ENCODE measurements around the gene NR3C2.

The NR3C2 gene

GRCh38 chr4:148259841-148260240 is 182.4 kb downstream of the NR3C2 start:
- DNase-seq (ENCODE audit: low read depth) = no peak

- no peak for DNase-seq (ENCODE audit: low read depth)
These were observed 183.7 kb downstream of the NR3C2 start for GRCh38 chr4:148258535-148258934.

- DNase-seq (ENCODE audit: low read depth) = no peak
These were observed 186.9 kb downstream of the NR3C2 start for GRCh38 chr4:148255344-148255720.

- DNase-seq (ENCODE audit: low read depth) = no peak
These were observed 187.4 kb downstream of the NR3C2 start for GRCh38 chr4:148254621-148255343.

GRCh38 chr4:148253768-148254167 is 188.4 kb downstream of the NR3C2 start:
- DNase-seq (ENCODE audit: low read depth) = no peak

- DNase-seq (ENCODE audit: low read depth) = no peak
These were observed 193.4 kb downstream of the NR3C2 start for GRCh38 chr4:148248824-148249223.

GRCh38 chr4:148245015-148245414 is 197.2 kb downstream of the NR3C2 start:
- no peak for DNase-seq (ENCODE audit: low read depth)

- no peak for DNase-seq (ENCODE audit: low read depth)
These were observed 198.4 kb downstream of the NR3C2 start for GRCh38 chr4:148243837-148244236.

GRCh38 chr4:148240241-148240640 is 202.0 kb downstream of the NR3C2 start:
- DNase-seq (ENCODE audit: low read depth) = no peak

GRCh38 chr4:148239494-148239985 is 202.7 kb downstream of the NR3C2 start:
- no peak for DNase-seq (ENCODE audit: low read depth)

- DNase-seq (ENCODE audit: low read depth) = no peak
These were observed 203.3 kb downstream of the NR3C2 start for GRCh38 chr4:148238811-148239493.

GRCh38 chr4:148238086-148238485 is 204.1 kb downstream of the NR3C2 start:
- DNase-seq (ENCODE audit: low read depth) = no peak

GRCh38 chr4:148235809-148236208 is 206.4 kb downstream of the NR3C2 start:
- DNase-seq (ENCODE audit: low read depth) = no peak

GRCh38 chr4:148229798-148230197 is 212.4 kb downstream of the NR3C2 start:
- no peak for DNase-seq (ENCODE audit: low read depth)

- DNase-seq (ENCODE audit: low read depth) = no peak
These were observed 213.2 kb downstream of the NR3C2 start for GRCh38 chr4:148229028-148229427.

GRCh38 chr4:148227147-148227546 is 215.1 kb downstream of the NR3C2 start:
- no peak for DNase-seq (ENCODE audit: low read depth)

GRCh38 chr4:148226341-148226740 is 215.9 kb downstream of the NR3C2 start:
- no peak for DNase-seq (ENCODE audit: low read depth)

GRCh38 chr4:148225639-148226038 is 216.6 kb downstream of the NR3C2 start:
- DNase-seq (ENCODE audit: low read depth) = no peak

- DNase-seq (ENCODE audit: low read depth) = no peak
These were observed 217.7 kb downstream of the NR3C2 start for GRCh38 chr4:148224476-148224875.

- DNase-seq (ENCODE audit: low read depth) = no peak
These were observed 219.1 kb downstream of the NR3C2 start for GRCh38 chr4:148222991-148223660.

- DNase-seq (ENCODE audit: low read depth) = no peak
These were observed 225.1 kb downstream of the NR3C2 start for GRCh38 chr4:148216866-148217814.

- DNase-seq (ENCODE audit: low read depth) = no peak
These were observed 225.9 kb downstream of the NR3C2 start for GRCh38 chr4:148216321-148216720.
